Breast epithelium (tissue), 3 donors: ENCODE data around the gene GDNF.
A peak's percentile ranks its signal among the peaks of the same experiment; 100 is the strongest.

ENCODE experiments used
- POLR2A ChIP-seq: fragments of 450-650 bp; IDR thresholded peaks from one replicate; pipeline ENCODE4 v1.6.1; 2016; ENCODE audit warnings: antibody characterized with exemption, mild to moderate bottlenecking, moderate library complexity
- POLR2AphosphoS5 ChIP-seq, 3 donors: sonication (generic); formaldehyde crosslinking; IDR thresholded peaks; one replicate each; pipeline ENCODE4 v1.6.1; 2017; ENCODE audit warnings: antibody characterized with exemption in 3 of 3
- TF ChIP-seq, protein P1 (sequence below), 3 donors: fragments of 450-650 bp; IDR thresholded peaks; one replicate each; pipeline ENCODE4 v1.5.1; 2016 to 2017; ENCODE audit warnings: antibody characterized with exemption in 3 of 3, mild to moderate bottlenecking in 3 of 3, moderate library complexity in 3 of 3

DNA sequence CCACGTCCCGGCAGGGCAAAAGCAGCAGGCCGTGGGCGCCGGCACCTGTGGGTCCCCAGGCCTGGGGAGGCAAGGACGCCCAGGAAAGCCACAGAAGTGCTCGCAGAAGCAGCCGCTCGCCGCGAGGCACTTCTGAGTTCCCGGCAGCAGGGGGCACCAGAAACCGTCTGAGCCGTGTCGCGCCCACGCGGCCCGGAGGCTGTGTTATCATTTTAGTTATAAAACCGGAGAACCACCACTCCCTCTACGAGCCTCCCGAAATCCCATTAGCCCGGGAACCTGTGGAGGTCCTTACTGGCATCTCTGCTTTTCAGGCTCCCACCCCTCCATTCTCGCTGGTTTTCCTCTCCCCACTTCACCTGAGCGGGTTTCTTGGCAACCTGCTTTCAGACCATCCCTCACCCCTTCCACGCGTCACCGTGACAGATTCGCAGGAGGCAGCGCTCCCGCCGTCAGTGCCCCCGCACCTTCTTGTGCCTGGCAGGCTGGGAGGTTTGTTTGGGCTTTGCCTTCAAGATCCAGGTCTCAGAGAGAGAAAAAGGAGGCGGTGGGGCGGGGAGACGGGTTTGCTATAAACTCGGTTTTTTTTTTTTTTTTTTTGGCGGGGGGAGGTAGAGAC, 2.3 kb downstream of the GDNF start:
- TF ChIP-seq, protein P1, sequence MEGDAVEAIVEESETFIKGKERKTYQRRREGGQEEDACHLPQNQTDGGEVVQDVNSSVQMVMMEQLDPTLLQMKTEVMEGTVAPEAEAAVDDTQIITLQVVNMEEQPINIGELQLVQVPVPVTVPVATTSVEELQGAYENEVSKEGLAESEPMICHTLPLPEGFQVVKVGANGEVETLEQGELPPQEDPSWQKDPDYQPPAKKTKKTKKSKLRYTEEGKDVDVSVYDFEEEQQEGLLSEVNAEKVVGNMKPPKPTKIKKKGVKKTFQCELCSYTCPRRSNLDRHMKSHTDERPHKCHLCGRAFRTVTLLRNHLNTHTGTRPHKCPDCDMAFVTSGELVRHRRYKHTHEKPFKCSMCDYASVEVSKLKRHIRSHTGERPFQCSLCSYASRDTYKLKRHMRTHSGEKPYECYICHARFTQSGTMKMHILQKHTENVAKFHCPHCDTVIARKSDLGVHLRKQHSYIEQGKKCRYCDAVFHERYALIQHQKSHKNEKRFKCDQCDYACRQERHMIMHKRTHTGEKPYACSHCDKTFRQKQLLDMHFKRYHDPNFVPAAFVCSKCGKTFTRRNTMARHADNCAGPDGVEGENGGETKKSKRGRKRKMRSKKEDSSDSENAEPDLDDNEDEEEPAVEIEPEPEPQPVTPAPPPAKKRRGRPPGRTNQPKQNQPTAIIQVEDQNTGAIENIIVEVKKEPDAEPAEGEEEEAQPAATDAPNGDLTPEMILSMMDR (IDR thresholded peaks at IDR 0.05): peak in 2 of 3 donors; percentile 50 to 61
- no peak for TF ChIP-seq POLR2A
- no peak for TF ChIP-seq POLR2AphosphoS5 (IDR thresholded peaks at IDR 0.05)
